Neuronal stem cell (in vitro differentiated cells): ENCODE results near the gene PHLDB1.

Source experiments
- DNase-seq: peaks from one replicate; pipeline ENCODE4 v3.0.0-alpha.2; 2013; ENCODE audit warnings: low spot score
- H2AFZ ChIP-seq: one replicate; pipeline ENCODE4 v1.6.1; 2013; ENCODE audit warnings: mild to moderate bottlenecking, low read length, inconsistent platforms
- H2AK5ac ChIP-seq: 2 replicates; pipeline ENCODE4 v1.6.1; 2013; ENCODE audit warnings: low read depth, mild to moderate bottlenecking, inconsistent platforms, low read length, moderate library complexity, mixed read lengths
- H2BK120ac ChIP-seq: 2 replicates; pipeline ENCODE4 v1.6.1; 2013; ENCODE audit warnings: low read depth, mild to moderate bottlenecking, inconsistent platforms, low read length, moderate library complexity, mixed read lengths
- H2BK12ac ChIP-seq: one replicate; pipeline ENCODE4 v1.6.1; 2013; ENCODE audit warnings: low read length, inconsistent platforms
- H2BK15ac ChIP-seq: 2 replicates; pipeline ENCODE4 v1.6.1; 2013; ENCODE audit warnings: mild to moderate bottlenecking, low read length, inconsistent platforms, mixed read lengths
- H2BK5ac ChIP-seq: one replicate; pipeline ENCODE4 v1.6.1; 2013; ENCODE audit warnings: inconsistent platforms, mild to moderate bottlenecking, low read length, moderate library complexity
- H3K14ac ChIP-seq: one replicate; pipeline ENCODE4 v1.6.1; 2013; ENCODE audit warnings: low read length, inconsistent platforms
- H3K18ac ChIP-seq: 2 replicates; pipeline ENCODE4 v1.6.1; 2013; ENCODE audit warnings: low read length, inconsistent platforms
- H3K23ac ChIP-seq: 2 replicates; pipeline ENCODE4 v1.6.1; 2013; ENCODE audit warnings: low read depth, mild to moderate bottlenecking, mixed read lengths, low read length, inconsistent platforms; ENCODE audit not compliant: poor library complexity
- H3K27ac ChIP-seq: replicated peaks from 3 replicates; pipeline ENCODE4 v1.5.1; 2013; ENCODE audit warnings: low read length, inconsistent platforms
- H3K27me3 ChIP-seq, 3 experiments: 2 replicates each; pipeline ENCODE4 v1.6.1; 2013; ENCODE audit warnings: low read length in 3 of 3, mild to moderate bottlenecking in 2 of 3, inconsistent platforms in 1 of 3, low read depth in 1 of 3, mixed read lengths in 1 of 3, moderate library complexity in 1 of 3; ENCODE audit not compliant: control insufficient read depth in 3 of 3, insufficient read depth in 3 of 3
- H3K36me3 ChIP-seq, 2 donors: replicated peaks in 1 of 2; 2 replicates each; pipeline ENCODE4 v1.6.1; 2013; ENCODE audit warnings: low read length in 2 of 2; ENCODE audit not compliant: control insufficient read depth in 2 of 2, insufficient read depth in 2 of 2
- H3K4ac ChIP-seq: 2 replicates; pipeline ENCODE4 v1.6.1; 2013; ENCODE audit warnings: inconsistent platforms, mild to moderate bottlenecking, low read length, moderate library complexity
- H3K4me1 ChIP-seq, 2 donors: 1 replicate in 1 of 2; 2 replicates in 1 of 2; pipeline ENCODE4 v1.6.1; 2013; ENCODE audit warnings: low read length in 2 of 2, low read depth in 1 of 2; ENCODE audit not compliant: control insufficient read depth in 2 of 2, insufficient read depth in 1 of 2
- H3K4me2 ChIP-seq: one replicate; pipeline ENCODE4 v1.6.1; 2013; ENCODE audit warnings: mild to moderate bottlenecking, low read length, inconsistent platforms; ENCODE audit not compliant: insufficient read depth, poor library complexity, severe bottlenecking
- H3K4me3 ChIP-seq, 2 donors: 2 replicates each; pipeline ENCODE4 v1.5.1; 2013; ENCODE audit warnings: low read length in 2 of 2, mild to moderate bottlenecking in 2 of 2, inconsistent platforms in 1 of 2, moderate library complexity in 1 of 2
- H3K79me1 ChIP-seq: one replicate; pipeline ENCODE4 v1.6.1; 2013; ENCODE audit warnings: low read depth, mild to moderate bottlenecking, inconsistent platforms, low read length, moderate library complexity
- H3K9ac ChIP-seq: one replicate; pipeline ENCODE4 v1.6.1; 2013; ENCODE audit warnings: mild to moderate bottlenecking, low read depth, low read length, inconsistent platforms; ENCODE audit not compliant: poor library complexity
- H3K9me3 ChIP-seq, 2 donors: replicated peaks in 1 of 2; 2 replicates each; pipeline versions ENCODE3 to v1.6.1; 2013; ENCODE audit warnings: low read length in 2 of 2, mild to moderate bottlenecking in 2 of 2, inconsistent platforms in 1 of 2, low read depth in 1 of 2, mixed read lengths in 1 of 2, moderate library complexity in 1 of 2; ENCODE audit not compliant: control insufficient read depth in 2 of 2, insufficient read depth in 1 of 2
- H4K8ac ChIP-seq: one replicate; pipeline ENCODE4 v1.6.1; 2013; ENCODE audit warnings: low read depth, mild to moderate bottlenecking, inconsistent platforms, low read length, moderate library complexity
- H4K91ac ChIP-seq: one replicate; pipeline ENCODE4 v1.6.1; 2013; ENCODE audit warnings: low read length, low read depth, mild to moderate bottlenecking, inconsistent platforms; ENCODE audit not compliant: poor library complexity
- WGBS, 2 donors: extraction: QIAGEN DNeasy Blood & Tissue Kit; methylation state at CpG; one replicate each; pipeline ENCODE4 v1.1.7; 2013; ENCODE audit warnings: missing lambda C conversion rate in 2 of 2, mixed read lengths in 1 of 2; ENCODE audit not compliant: insufficient read length in 2 of 2, insufficient replicate concordance in 1 of 2; ENCODE audit errors: extremely low coverage in 2 of 2; 5-methylcytosine and 5-hydroxymethylcytosine counted together

PHLDB1 gene

GRCh38 chr11:118649941-118650340 is 42.5 kb downstream of the PHLDB1 start:
- Histone ChIP-seq H3K9ac (no peak overlapping the region), H3K14ac (no peak overlapping the region), H2BK15ac (no peak overlapping the region), H3K36me3 (peaks cover 64 to 98% of the 10 kb centered on the region in 2 donors), H3K4me2 (no peak overlapping the region), H3K4me1 (no peaks in the 10 kb centered on the region), H4K91ac (no peak overlapping the region), H3K79me1 (no peaks in the 10 kb centered on the region), H3K4ac (no peak overlapping the region), H3K9me3 (no peaks in the 10 kb centered on the region), H2BK5ac (no peak overlapping the region), H3K23ac (no peak overlapping the region), H2AFZ (no peak overlapping the region), H2BK12ac (no peak overlapping the region), H3K27me3 (no peaks in the 10 kb centered on the region), H4K8ac (no peak overlapping the region), H3K18ac (no peak overlapping the region), H2AK5ac (no peak overlapping the region), H2BK120ac (no peak overlapping the region), H3K4me3 (no peak overlapping the region), H3K27ac (no peak overlapping the region)
- no CpG with 5 or more reads among the region's 10 CpGs for WGBS, 2 donors
- no peak for DNase-seq

GRCh38 chr11:118650366-118650765 is 43.0 kb downstream of the PHLDB1 start:
- H3K18ac ChIP-seq = no peak overlapping the region
- no peak overlapping the region for H3K4ac ChIP-seq
- H2BK5ac ChIP-seq = no peak overlapping the region
- no peak overlapping the region for H2AK5ac ChIP-seq
- H3K27me3 ChIP-seq = no peaks in the 10 kb centered on the region
- no CpG with 5 or more reads among the region's 8 CpGs for WGBS, 2 donors
- no peak overlapping the region for H2AFZ ChIP-seq
- peaks cover 59 to 98% of the 10 kb centered on the region in 2 donors for H3K36me3 ChIP-seq
- no peak for DNase-seq
- no peaks in the 10 kb centered on the region for H3K9me3 ChIP-seq
- no peak overlapping the region for H4K8ac ChIP-seq
- no peak overlapping the region for H3K27ac ChIP-seq
- no peaks in the 10 kb centered on the region for H3K79me1 ChIP-seq
- no peak overlapping the region for H3K4me2 ChIP-seq
- H3K23ac ChIP-seq = no peak overlapping the region
- no peak overlapping the region for H2BK120ac ChIP-seq
- no peak overlapping the region for H2BK12ac ChIP-seq
- H3K14ac ChIP-seq = no peak overlapping the region
- peaks cover 0 to under 1% of the 10 kb centered on the region in 2 donors for H3K4me1 ChIP-seq
- no peak overlapping the region for H3K4me3 ChIP-seq
- no peak overlapping the region for H2BK15ac ChIP-seq
- H4K91ac ChIP-seq = no peak overlapping the region
- H3K9ac ChIP-seq = no peak overlapping the region

- Histone ChIP-seq H3K14ac (no peak overlapping the region), H3K27ac (no peak overlapping the region), H4K91ac (no peak overlapping the region), H3K18ac (no peak overlapping the region), H2BK120ac (no peak overlapping the region), H3K36me3 (peaks cover 61 to 99% of the 10 kb centered on the region in 2 donors), H2BK15ac (no peak overlapping the region), H3K9me3 (no peaks in the 10 kb centered on the region), H3K27me3 (no peaks in the 10 kb centered on the region), H2BK12ac (no peak overlapping the region), H2AK5ac (no peak overlapping the region), H3K4ac (no peak overlapping the region), H3K4me1 (peaks cover 0 to 6% of the 10 kb centered on the region in 2 donors), H3K79me1 (no peaks in the 10 kb centered on the region), H2BK5ac (no peak overlapping the region), H4K8ac (no peak overlapping the region), H2AFZ (no peak overlapping the region), H3K4me2 (no peak overlapping the region), H3K9ac (no peak overlapping the region), H3K23ac (no peak overlapping the region), H3K4me3 (no peak overlapping the region)
- DNase-seq = no peak
- no CpG with 5 or more reads among the region's 3 CpGs for WGBS, 2 donors
Measured at GRCh38 chr11:118651820-118652219, 44.4 kb downstream of the PHLDB1 start.

GRCh38 chr11:118652681-118653181 is 45.3 kb downstream of the PHLDB1 start:
- peaks cover 0 to 14% of the 10 kb centered on the region in 2 donors for H3K4me1 ChIP-seq
- peak overlapping the region; percentile 29 for H2BK5ac ChIP-seq
- no peak overlapping the region for H3K4me3 ChIP-seq
- no peak overlapping the region for H4K8ac ChIP-seq
- H2AFZ ChIP-seq = no peak overlapping the region
- H3K18ac ChIP-seq = no peak overlapping the region
- H2BK15ac ChIP-seq = no peak overlapping the region
- no peaks in the 10 kb centered on the region for H3K79me1 ChIP-seq
- H3K27me3 ChIP-seq = no peaks in the 10 kb centered on the region
- H3K27ac ChIP-seq = no peak overlapping the region
- no peak overlapping the region for H2BK12ac ChIP-seq
- H2AK5ac ChIP-seq = no peak overlapping the region
- no peak overlapping the region for H3K4me2 ChIP-seq
- no peak overlapping the region for H3K23ac ChIP-seq
- H2BK120ac ChIP-seq = no peak overlapping the region
- H3K36me3 ChIP-seq = peaks cover 65 to 99% of the 10 kb centered on the region in 2 donors
- no peak overlapping the region for H3K14ac ChIP-seq
- no peak overlapping the region for H4K91ac ChIP-seq
- no peak for DNase-seq
- no CpG with 5 or more reads among the region's 4 CpGs for WGBS, 2 donors
- H3K9me3 ChIP-seq = no peaks in the 10 kb centered on the region
- no peak overlapping the region for H3K9ac ChIP-seq
- no peak overlapping the region for H3K4ac ChIP-seq
